GM12891 (cell line): ENCODE results near the gene MX2. TPM values are rescaled to one million over a fixed set of nuclear protein-coding genes. Genes with fewer than 3 reads are reported as not detected.
"Not testable (repeated sequence)": the region's sequence is repeated elsewhere in the genome, so short reads cannot be mapped to it uniquely, and the experiment has no call there.

Experiments
- DNase-seq: peaks from one replicate; pipeline ENCODE4 v3.0.0; 2011; ENCODE audit warnings: low spot score; ENCODE audit not compliant: insufficient read length
- FAIRE-seq: peaks from 2 replicates; lab custom pipeline; 2011; peaks lifted over from hg19 to GRCh38; lab: Jason Lieb, UNC
- PAX5 ChIP-seq: IDR thresholded peaks from 2 replicates; pipeline ENCODE4 v1.6.1; 2011; ENCODE audit warnings: low read length, moderate library complexity, mild to moderate bottlenecking; ENCODE audit not compliant: insufficient read depth, severe bottlenecking
- POLR2A ChIP-seq: IDR thresholded peaks from 2 replicates; pipeline ENCODE4 v1.6.1; 2011; ENCODE audit warnings: low read depth, low read length, control low read depth
- POLR2AphosphoS5 ChIP-seq: IDR thresholded peaks from 2 replicates; pipeline ENCODE4 v1.6.1; 2011; ENCODE audit warnings: low read depth, low read length, control low read depth
- POU2F2 ChIP-seq: IDR thresholded peaks from 2 replicates; pipeline ENCODE4 v1.6.1; 2011; ENCODE audit warnings: low read depth, mild to moderate bottlenecking, control low read depth, low read length, moderate library complexity
- SPI1 ChIP-seq: IDR thresholded peaks from 2 replicates; pipeline ENCODE4 v1.6.1; 2011; ENCODE audit warnings: low read depth, low read length, control low read depth
- TAF1 ChIP-seq: IDR thresholded peaks from 2 replicates; pipeline ENCODE4 v1.6.1; 2011; ENCODE audit warnings: low read depth, low read length, control low read depth
- polyA plus RNA-seq: library from polyadenylated mRNA; unstranded; fragments of >200 nt; gene quantifications from one replicate; pipeline ENCODE4 v1.2.1, GENCODE V29; 2012; ENCODE audit warnings: low read depth, missing spikeins, inconsistent platforms; ENCODE audit not compliant: missing spikeins

Gene MX2, protein sequence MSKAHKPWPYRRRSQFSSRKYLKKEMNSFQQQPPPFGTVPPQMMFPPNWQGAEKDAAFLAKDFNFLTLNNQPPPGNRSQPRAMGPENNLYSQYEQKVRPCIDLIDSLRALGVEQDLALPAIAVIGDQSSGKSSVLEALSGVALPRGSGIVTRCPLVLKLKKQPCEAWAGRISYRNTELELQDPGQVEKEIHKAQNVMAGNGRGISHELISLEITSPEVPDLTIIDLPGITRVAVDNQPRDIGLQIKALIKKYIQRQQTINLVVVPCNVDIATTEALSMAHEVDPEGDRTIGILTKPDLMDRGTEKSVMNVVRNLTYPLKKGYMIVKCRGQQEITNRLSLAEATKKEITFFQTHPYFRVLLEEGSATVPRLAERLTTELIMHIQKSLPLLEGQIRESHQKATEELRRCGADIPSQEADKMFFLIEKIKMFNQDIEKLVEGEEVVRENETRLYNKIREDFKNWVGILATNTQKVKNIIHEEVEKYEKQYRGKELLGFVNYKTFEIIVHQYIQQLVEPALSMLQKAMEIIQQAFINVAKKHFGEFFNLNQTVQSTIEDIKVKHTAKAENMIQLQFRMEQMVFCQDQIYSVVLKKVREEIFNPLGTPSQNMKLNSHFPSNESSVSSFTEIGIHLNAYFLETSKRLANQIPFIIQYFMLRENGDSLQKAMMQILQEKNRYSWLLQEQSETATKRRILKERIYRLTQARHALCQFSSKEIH
- 53.3 TPM for polyA plus RNA-seq

DNA sequence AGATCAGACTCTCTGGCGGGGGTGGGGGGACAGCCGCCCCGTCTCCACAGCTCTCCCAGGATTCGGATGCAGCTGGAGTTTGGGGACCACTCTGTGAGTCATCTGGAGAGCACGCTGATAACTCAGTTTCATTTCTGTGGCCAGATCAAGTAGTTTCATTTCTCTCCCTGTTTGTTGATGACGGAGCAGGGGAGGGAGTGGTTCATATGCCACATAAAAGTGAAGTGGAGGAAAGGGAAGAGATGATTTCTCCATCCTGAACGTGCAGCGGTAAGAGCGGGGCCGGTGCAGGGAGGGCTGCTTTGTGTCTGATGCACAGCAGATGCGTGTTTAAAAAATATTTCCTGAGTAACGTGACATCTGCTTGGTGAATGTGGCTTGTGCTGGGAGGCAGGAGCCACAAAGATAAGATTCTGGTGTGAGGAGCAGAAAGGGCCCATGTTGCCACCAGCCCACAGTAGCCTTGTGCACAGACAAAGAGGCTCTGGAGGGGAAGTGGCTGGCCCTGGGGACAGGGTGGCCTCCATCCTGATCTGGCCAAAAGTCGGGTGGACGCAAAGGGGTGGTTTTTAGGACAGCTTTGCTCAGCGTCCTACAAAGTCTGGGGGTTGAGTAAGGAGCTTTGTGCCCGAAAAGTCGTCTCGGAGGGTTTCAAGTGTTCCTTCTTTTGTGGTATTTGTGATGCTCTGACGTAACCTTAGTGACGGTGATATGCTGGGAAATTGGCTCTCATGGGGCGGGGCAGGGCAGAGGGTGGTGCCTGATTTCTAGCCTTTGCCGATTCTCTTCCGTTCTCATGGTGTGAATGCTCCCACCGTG lies at the start of gene MX2:
TSS of gene MX2 (plus strand) at position 242 of the 819 bp plus-strand sequence. CDS start 14,880 bp downstream, outside the sequence.
- TF ChIP-seq POU2F2, result peak; percentile 67; the same call in 1 of the 2 replicates
- peak; percentile 54; the same call in 1 of the 2 replicates for TF ChIP-seq TAF1
- peak; percentile 79 for TF ChIP-seq SPI1
- peak; percentile 84; the same call in 1 of the 2 replicates for TF ChIP-seq POLR2AphosphoS5
- no peak for TF ChIP-seq PAX5
- TF ChIP-seq POLR2A, result peak; percentile 81
- peak; percentile 94 for FAIRE-seq
- peak; percentile 42 for DNase-seq

DNA sequence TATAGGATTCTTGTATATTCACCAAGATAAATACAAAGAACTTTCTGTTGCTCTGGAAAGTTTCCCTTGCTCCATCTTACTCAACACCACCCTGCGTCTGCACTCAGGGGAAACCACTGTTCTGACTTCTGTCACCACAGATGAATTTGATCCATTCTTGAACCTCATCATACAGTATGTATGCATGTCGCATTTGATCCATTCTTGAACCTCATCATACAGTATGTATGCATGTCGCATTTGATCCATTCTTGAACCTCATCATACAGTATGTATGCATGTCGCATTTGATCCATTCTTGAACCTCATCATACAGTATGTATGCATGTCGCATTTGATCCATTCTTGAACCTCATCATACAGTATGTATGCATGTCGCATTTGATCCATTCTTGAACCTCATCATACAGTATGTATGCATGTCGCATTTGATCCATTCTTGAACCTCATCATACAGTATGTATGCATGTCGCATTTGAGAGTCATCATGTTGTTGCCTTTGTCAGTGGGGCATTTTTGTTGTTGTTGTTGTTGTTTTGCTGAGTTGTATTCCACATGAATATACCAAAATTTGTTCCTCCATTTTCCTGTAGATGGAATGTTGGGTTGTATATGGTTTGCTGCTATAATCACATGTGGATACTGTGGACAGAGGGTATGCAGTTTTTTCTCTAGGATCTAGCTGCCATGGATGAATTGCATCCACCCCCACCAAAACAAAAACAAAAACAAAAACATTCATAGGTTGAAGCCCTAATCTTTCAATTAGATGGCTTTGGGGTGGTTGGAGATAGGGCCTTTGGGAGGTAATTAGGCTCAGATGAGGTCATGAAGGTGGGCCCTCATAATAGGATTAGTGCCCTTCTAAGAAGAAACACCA lies 48.3 kb upstream of the MX2 start:
- DNase-seq, FAIRE-seq: not testable (repeated sequence)

DNA sequence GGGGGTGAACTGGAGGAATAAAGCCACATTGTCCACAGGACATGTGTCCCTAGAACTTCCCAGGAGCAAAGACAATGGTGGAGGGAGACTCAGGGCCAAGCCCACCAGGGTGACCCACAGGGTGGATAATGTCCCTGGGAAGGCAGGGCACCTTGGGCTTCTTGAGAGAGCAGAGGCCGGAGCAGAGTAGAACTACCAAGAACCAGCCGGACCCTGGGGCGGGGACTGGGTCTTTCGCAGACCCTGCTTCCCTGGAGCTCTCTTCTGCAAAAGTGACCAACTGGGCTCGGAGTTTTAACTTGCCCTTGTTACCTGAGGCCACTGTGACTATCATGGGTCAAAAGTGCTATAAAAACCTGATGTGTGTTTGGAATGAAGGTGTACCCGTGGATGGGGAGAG lies 46.1 kb upstream of the MX2 start:
- TF ChIP-seq POLR2A, result no peak
- no peak for TF ChIP-seq PAX5
- TF ChIP-seq POU2F2, result no peak
- no peak for TF ChIP-seq SPI1
- no peak for TF ChIP-seq POLR2AphosphoS5
- no peak for TF ChIP-seq TAF1
- FAIRE-seq (no peak), DNase-seq (no peak)

DNA sequence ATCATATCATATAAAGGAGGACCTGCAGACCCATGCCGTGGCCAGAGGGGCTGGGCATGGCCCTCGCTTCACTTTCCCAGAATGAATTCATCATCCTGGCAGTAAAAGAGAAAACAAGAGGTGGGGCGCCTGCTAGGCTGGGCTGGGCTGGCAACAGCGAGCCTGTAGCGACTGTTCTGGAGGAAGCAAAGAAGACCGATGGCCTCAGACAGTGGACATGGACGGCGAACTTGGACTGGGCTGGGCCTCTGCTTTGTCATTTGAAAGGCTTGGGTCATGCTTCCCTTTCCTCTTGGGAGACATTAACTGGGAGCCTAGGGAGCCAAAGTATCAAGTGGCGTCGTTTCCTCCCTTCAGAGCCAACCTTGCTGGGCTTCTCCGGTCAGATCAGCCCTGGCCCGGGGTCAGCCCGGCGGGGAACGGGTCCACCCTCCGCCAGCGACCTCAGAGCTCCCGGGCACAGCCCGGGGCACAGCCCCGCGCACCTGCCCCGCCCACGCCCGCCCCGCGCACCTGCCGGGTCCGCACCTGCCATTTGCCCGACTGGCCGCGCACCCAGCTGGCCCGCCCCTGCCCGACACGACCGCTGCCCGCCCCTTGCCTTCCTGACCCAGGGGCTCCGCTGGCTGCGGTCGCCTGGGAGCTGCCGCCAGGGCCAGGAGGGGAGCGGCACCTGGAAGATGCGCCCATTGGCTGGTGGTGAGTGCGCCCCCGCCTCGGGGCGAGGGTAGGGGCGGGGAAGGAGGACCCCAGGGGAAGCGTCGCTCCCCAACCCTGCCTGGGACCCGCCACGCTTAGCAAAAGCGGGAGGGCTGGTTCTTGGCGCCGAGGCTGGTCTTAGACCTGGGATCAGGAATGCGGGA lies 45.4 kb upstream of the MX2 start, which contains the start of gene FAM3B:
TSS of gene FAM3B (plus strand) at position 602 of the 863 bp plus-strand sequence. CDS start at position 681, 79 bp downstream.
- TF ChIP-seq PAX5 (no peak), POLR2AphosphoS5 (no peak), TAF1 (no peak)
- no peak for DNase-seq
- FAIRE-seq, result no peak

DNA sequence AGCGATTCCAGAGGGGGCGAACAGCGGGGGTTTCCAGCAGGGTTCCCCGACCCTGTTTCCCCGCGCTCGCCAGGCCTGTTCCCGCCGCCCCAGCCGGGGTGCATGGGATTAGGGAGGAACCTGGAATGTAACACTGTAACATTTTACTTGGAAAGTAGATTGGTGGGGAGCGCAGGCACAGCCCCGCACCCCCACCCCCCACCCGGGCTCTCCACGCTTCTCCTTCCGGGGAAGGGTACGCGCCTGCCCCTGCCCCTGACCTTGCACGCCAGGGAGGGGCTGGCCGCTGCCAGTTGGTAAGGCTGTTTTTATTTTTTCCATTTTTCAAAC lies 44.8 kb upstream of the MX2 start:
- FAIRE-seq (no peak), DNase-seq (no peak)
- TF ChIP-seq POLR2AphosphoS5 (no peak), PAX5 (no peak), POU2F2 (no peak), POLR2A (no peak), TAF1 (no peak), SPI1 (no peak)

DNA sequence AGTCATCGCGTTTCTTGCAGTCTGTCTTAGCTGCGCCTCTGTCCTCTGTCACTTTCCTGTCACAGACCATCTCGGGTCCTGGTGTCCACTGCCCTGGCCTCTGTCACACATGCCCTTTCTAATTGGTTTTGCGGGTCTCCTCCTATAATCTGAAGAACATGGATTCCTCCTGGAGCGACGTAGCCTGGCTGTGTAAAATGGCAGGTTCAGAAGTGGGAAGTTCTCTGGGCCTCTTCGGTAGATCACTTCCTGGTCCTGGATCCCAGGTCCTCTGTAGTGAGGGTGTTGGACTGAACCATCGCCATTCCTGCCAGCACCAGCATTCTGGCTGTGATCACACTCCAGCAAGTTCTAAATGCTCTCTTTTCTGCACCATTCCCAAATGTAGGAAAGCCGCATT lies 44.4 kb upstream of the MX2 start:
- FAIRE-seq (no peak), DNase-seq (no peak)
- TF ChIP-seq POLR2A (no peak), SPI1 (no peak), PAX5 (no peak), POU2F2 (no peak), TAF1 (no peak), POLR2AphosphoS5 (no peak)

DNA sequence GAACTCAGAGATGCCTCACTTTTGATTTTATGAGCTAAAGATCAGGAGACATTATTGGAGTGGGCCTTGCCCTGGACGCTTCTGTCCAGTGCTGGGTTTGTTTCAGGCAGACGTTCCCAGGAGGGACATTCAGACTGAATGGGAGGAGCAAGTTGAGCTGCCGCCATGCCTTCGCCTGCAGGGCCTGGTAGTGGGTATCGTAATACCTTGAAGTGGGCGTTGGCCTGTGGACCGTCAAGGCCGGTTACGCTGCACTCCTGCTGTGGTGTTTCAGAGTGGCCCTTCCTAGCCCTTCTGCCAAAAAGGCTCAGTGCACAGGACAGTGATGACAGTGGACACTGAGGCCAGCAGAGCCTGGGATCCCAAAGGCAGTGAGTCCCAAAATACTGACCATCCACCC lies 43.6 kb upstream of the MX2 start:
- FAIRE-seq (no peak), DNase-seq (no peak)
- TF ChIP-seq POLR2A, result no peak
- no peak for TF ChIP-seq POLR2AphosphoS5
- no peak for TF ChIP-seq SPI1
- TF ChIP-seq TAF1, result no peak
- no peak for TF ChIP-seq PAX5
- TF ChIP-seq POU2F2, result no peak

DNA sequence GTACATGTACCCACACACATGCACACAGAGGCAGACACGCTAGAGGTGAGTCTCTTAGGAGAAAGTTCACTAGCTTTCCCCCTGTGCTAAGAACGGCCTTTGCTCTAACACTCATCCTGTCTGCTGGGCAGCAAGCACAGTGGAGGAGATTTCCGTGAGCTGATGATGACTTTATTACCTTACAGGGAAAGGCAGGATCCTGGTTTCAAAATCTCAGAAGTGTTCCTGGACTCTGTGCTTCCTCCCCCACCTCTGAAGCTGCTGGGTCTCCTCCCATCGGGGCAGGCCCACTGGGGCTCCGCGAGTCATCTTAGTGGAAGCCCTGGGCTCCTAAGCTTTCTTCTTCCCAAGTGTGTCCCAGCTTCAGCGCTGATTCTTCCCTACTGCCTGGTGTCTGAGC lies 42.6 kb upstream of the MX2 start:
- DNase-seq (no peak), FAIRE-seq (no peak)
- TF ChIP-seq POLR2AphosphoS5, result no peak
- TF ChIP-seq TAF1, result no peak
- TF ChIP-seq POU2F2, result no peak
- TF ChIP-seq POLR2A, result no peak
- no peak for TF ChIP-seq PAX5
- TF ChIP-seq SPI1, result no peak
